Trophoblast cell (in vitro differentiated cells and primary cell): ENCODE results near the gene RIC8B.

Experiments used
- DNase-seq, 2 donors: peaks; one replicate each; pipeline ENCODE4 v3.0.0-alpha.2; 2016
- H2AFZ ChIP-seq: 2 replicates; pipeline ENCODE4 v1.6.1; 2013; ENCODE audit warnings: low read length, moderate library complexity, mild to moderate bottlenecking; ENCODE audit not compliant: insufficient read depth, poor library complexity
- H2AK5ac ChIP-seq: 2 replicates; pipeline ENCODE4 v1.6.1; 2013; ENCODE audit warnings: mild to moderate bottlenecking, low read length
- H2BK120ac ChIP-seq: 2 replicates; pipeline ENCODE4 v1.6.1; 2013; ENCODE audit warnings: low read length, mild to moderate bottlenecking, moderate library complexity; ENCODE audit not compliant: insufficient read depth, poor library complexity
- H2BK12ac ChIP-seq: 2 replicates; pipeline ENCODE4 v1.6.1; 2013; ENCODE audit warnings: mild to moderate bottlenecking, low read length, moderate library complexity
- H2BK5ac ChIP-seq: 2 replicates; pipeline ENCODE4 v1.6.1; 2013; ENCODE audit warnings: low read length, low read depth, moderate library complexity, mild to moderate bottlenecking; ENCODE audit not compliant: poor library complexity
- H3K14ac ChIP-seq: 2 replicates; pipeline ENCODE4 v1.6.1; 2013; ENCODE audit warnings: mild to moderate bottlenecking, low read length
- H3K18ac ChIP-seq: 2 replicates; pipeline ENCODE4 v1.6.1; 2013; ENCODE audit warnings: mild to moderate bottlenecking, low read length
- H3K23ac ChIP-seq: 2 replicates; pipeline ENCODE4 v1.6.1; 2013; ENCODE audit warnings: low read length
- H3K27ac ChIP-seq: 2 replicates; pipeline ENCODE4 v1.5.1; 2013; ENCODE audit warnings: low read depth, mild to moderate bottlenecking, inconsistent platforms, low read length, moderate library complexity
- H3K27me3 ChIP-seq: 2 replicates; pipeline ENCODE4 v1.6.1; 2013; ENCODE audit warnings: inconsistent platforms, mild to moderate bottlenecking, low read length, moderate library complexity; ENCODE audit not compliant: insufficient read depth
- H3K36me3 ChIP-seq, 2 experiments: 1 replicate in 1 of 2; 2 replicates in 1 of 2; pipeline ENCODE4 v1.6.1; 2013; ENCODE audit warnings: low read length in 2 of 2, mild to moderate bottlenecking in 2 of 2, moderate library complexity in 1 of 2; ENCODE audit not compliant: insufficient read depth in 2 of 2, control insufficient read depth in 1 of 2
- H3K4ac ChIP-seq: 2 replicates; pipeline ENCODE4 v1.6.1; 2013; ENCODE audit warnings: low read depth, mild to moderate bottlenecking, low read length, moderate library complexity
- H3K4me1 ChIP-seq, 2 experiments: 1 replicate in 1 of 2; 2 replicates in 1 of 2; pipeline ENCODE4 v1.6.1; 2013; ENCODE audit warnings: low read length in 2 of 2, mild to moderate bottlenecking in 2 of 2, moderate library complexity in 1 of 2; ENCODE audit not compliant: insufficient read depth in 2 of 2, control insufficient read depth in 1 of 2
- H3K4me2 ChIP-seq: 2 replicates; pipeline ENCODE4 v1.6.1; 2013; ENCODE audit warnings: inconsistent platforms, mild to moderate bottlenecking, low read length, moderate library complexity
- H3K4me3 ChIP-seq: 2 replicates; pipeline ENCODE4 v1.5.1; 2013; ENCODE audit warnings: mild to moderate bottlenecking, low read depth, low read length, inconsistent platforms
- H3K79me1 ChIP-seq: one replicate; pipeline ENCODE4 v1.6.1; 2013; ENCODE audit warnings: low read length
- H3K79me2 ChIP-seq: 2 replicates; pipeline ENCODE4 v1.6.1; 2013; ENCODE audit warnings: low read length, mild to moderate bottlenecking; ENCODE audit not compliant: control insufficient read depth, insufficient read depth, poor library complexity
- H3K9ac ChIP-seq: 2 replicates; pipeline ENCODE4 v1.6.1; 2013; ENCODE audit warnings: mild to moderate bottlenecking, low read length
- H3K9me3 ChIP-seq: 2 replicates; pipeline ENCODE4 v1.6.1; 2013; ENCODE audit warnings: low read depth, mild to moderate bottlenecking, control low read depth, inconsistent platforms, low read length; ENCODE audit not compliant: insufficient read depth
- H4K12ac ChIP-seq: 2 replicates; pipeline ENCODE4 v1.6.1; 2013; ENCODE audit warnings: low read depth, mild to moderate bottlenecking, low read length, moderate library complexity
- H4K8ac ChIP-seq: 2 replicates; pipeline ENCODE4 v1.6.1; 2013; ENCODE audit warnings: low read depth, mild to moderate bottlenecking, low read length, moderate library complexity
- H4K91ac ChIP-seq: one replicate; pipeline ENCODE4 v1.6.1; 2013; ENCODE audit warnings: low read depth, mild to moderate bottlenecking, low read length, moderate library complexity
- WGBS: extraction: QIAGEN DNeasy Blood & Tissue Kit; methylation state at CpG from one replicate; pipeline ENCODE4 v1.1.7; 2013; ENCODE audit warnings: missing lambda C conversion rate; ENCODE audit not compliant: insufficient read length, insufficient coverage; ENCODE audit errors: extremely low coverage; 5-methylcytosine and 5-hydroxymethylcytosine counted together

Gene RIC8B

GRCh38 chr12:106847861-106848260, 73.4 kb downstream of the RIC8B start:
- no peak overlapping the region for H4K12ac ChIP-seq
- H3K4ac ChIP-seq, result no peak overlapping the region
- no CpG with 5 or more reads among the region's 2 CpGs for WGBS
- H2AFZ ChIP-seq, result no peak overlapping the region
- no peak overlapping the region for H2AK5ac ChIP-seq
- H2BK12ac ChIP-seq, result no peak overlapping the region
- no peaks in the 10 kb centered on the region for H3K9me3 ChIP-seq
- H3K9ac ChIP-seq, result no peak overlapping the region
- no peak overlapping the region for H2BK120ac ChIP-seq
- no peak overlapping the region for H3K23ac ChIP-seq
- DNase-seq, result no peak
- no peaks in the 10 kb centered on the region for H3K79me1 ChIP-seq
- no peaks in the 10 kb centered on the region for H3K27me3 ChIP-seq
- H3K79me2 ChIP-seq, result no peaks in the 10 kb centered on the region
- peaks cover 3 to 4% of the 10 kb centered on the region in 2 experiments for H3K36me3 ChIP-seq
- no peak overlapping the region for H3K4me3 ChIP-seq
- H3K4me1 ChIP-seq, result no peaks in the 10 kb centered on the region
- no peak overlapping the region for H4K91ac ChIP-seq
- H3K14ac ChIP-seq, result no peak overlapping the region
- no peak overlapping the region for H3K27ac ChIP-seq
- no peak overlapping the region for H3K18ac ChIP-seq
- no peak overlapping the region for H3K4me2 ChIP-seq
- no peak overlapping the region for H2BK5ac ChIP-seq
- H4K8ac ChIP-seq, result no peak overlapping the region

- Histone ChIP-seq H3K79me2 (no peaks in the 10 kb centered on the region), H3K4me1 (no peaks in the 10 kb centered on the region), H3K36me3 (peaks cover 2 to 3% of the 10 kb centered on the region in 2 experiments), H3K18ac (no peak overlapping the region), H2BK12ac (no peak overlapping the region), H2AFZ (no peak overlapping the region), H2BK120ac (no peak overlapping the region), H3K27ac (no peak overlapping the region), H4K91ac (no peak overlapping the region), H3K4me3 (no peak overlapping the region), H4K8ac (no peak overlapping the region), H3K4ac (no peak overlapping the region), H3K23ac (no peak overlapping the region), H3K4me2 (no peak overlapping the region), H3K14ac (no peak overlapping the region), H3K79me1 (no peaks in the 10 kb centered on the region), H2BK5ac (no peak overlapping the region), H3K9ac (no peak overlapping the region), H3K9me3 (no peaks in the 10 kb centered on the region), H4K12ac (no peak overlapping the region), H3K27me3 (no peaks in the 10 kb centered on the region), H2AK5ac (no peak overlapping the region)
- WGBS, result no CpG with 5 or more reads among the region's 5 CpGs
- no peak for DNase-seq
These were observed 76.8 kb downstream of the RIC8B start for GRCh38 chr12:106851306-106851705.

GRCh38 chr12:106854723-106855122, 80.2 kb downstream of the RIC8B start:
- Histone ChIP-seq H3K14ac (no peak overlapping the region), H3K79me1 (no peaks in the 10 kb centered on the region), H3K23ac (no peak overlapping the region), H4K8ac (no peak overlapping the region), H3K27me3 (no peaks in the 10 kb centered on the region), H3K4me2 (no peak overlapping the region), H3K4me1 (no peaks in the 10 kb centered on the region), H3K79me2 (no peaks in the 10 kb centered on the region), H2BK12ac (no peak overlapping the region), H3K4ac (no peak overlapping the region), H2AFZ (no peak overlapping the region), H2BK120ac (no peak overlapping the region), H3K4me3 (no peak overlapping the region), H3K27ac (no peak overlapping the region), H3K18ac (no peak overlapping the region), H4K12ac (no peak overlapping the region), H4K91ac (no peak overlapping the region), H3K9ac (no peak overlapping the region), H3K9me3 (no peaks in the 10 kb centered on the region), H2BK5ac (no peak overlapping the region), H3K36me3 (peaks cover 2% of the 10 kb centered on the region in 2 experiments), H2AK5ac (no peak overlapping the region)
- no peak for DNase-seq
- no CpG with 5 or more reads among the region's 4 CpGs for WGBS

GRCh38 chr12:106855221-106855758, 80.8 kb downstream of the RIC8B start:
- Histone ChIP-seq H4K91ac (no peak overlapping the region), H3K4me3 (no peak overlapping the region), H2AK5ac (no peak overlapping the region), H2AFZ (no peak overlapping the region), H2BK12ac (no peak overlapping the region), H4K8ac (no peak overlapping the region), H3K27ac (no peak overlapping the region), H3K36me3 (peaks cover 0 to 2% of the 10 kb centered on the region in 2 experiments), H2BK5ac (no peak overlapping the region), H3K18ac (no peak overlapping the region), H3K79me2 (no peaks in the 10 kb centered on the region), H3K4ac (no peak overlapping the region), H2BK120ac (no peak overlapping the region), H3K9me3 (no peaks in the 10 kb centered on the region), H3K14ac (no peak overlapping the region), H3K4me2 (no peak overlapping the region), H3K23ac (no peak overlapping the region), H3K79me1 (no peaks in the 10 kb centered on the region), H4K12ac (no peak overlapping the region), H3K27me3 (no peaks in the 10 kb centered on the region), H3K4me1 (no peaks in the 10 kb centered on the region), H3K9ac (no peak overlapping the region)
- no peak for DNase-seq
- WGBS, result no CpG with 5 or more reads among the region's 2 CpGs
